ENCODE results near the gene CAPZB. TPM values are rescaled to one million over a fixed set of nuclear protein-coding genes. Genes with fewer than 3 reads are reported as not detected.
A peak's percentile ranks its signal among the peaks of the same experiment; 100 is the strongest.

Gene CAPZB
- polyA plus RNA-seq, 3 donors = 229 to 280 (median 234) TPM

GRCh38 chr1:19442154-19443096, 42.9 kb downstream of the CAPZB start:
- DNase-seq (ENCODE audit: extremely low read depth in 1 of 11, low read depth in 9 of 11, low spot score in 4 of 11) = no peak

GRCh38 chr1:19441048-19441780, 44.1 kb downstream of the CAPZB start:
- DNase-seq (ENCODE audit: extremely low read depth in 1 of 11, low read depth in 9 of 11, low spot score in 4 of 11) = no peak

GRCh38 chr1:19439464-19440171, 45.7 kb downstream of the CAPZB start:
- DNase-seq (ENCODE audit: extremely low read depth in 1 of 11, low read depth in 9 of 11, low spot score in 4 of 11) = no peak

GRCh38 chr1:19438516-19439195, 46.7 kb downstream of the CAPZB start:
- no peak for DNase-seq (ENCODE audit: extremely low read depth in 1 of 11, low read depth in 9 of 11, low spot score in 4 of 11)

GRCh38 chr1:19437891-19438294, 47.4 kb downstream of the CAPZB start:
- DNase-seq (ENCODE audit: extremely low read depth in 1 of 11, low read depth in 9 of 11, low spot score in 4 of 11) = peak in 8 of 11 donors; percentile 56 to 80 (median 74)

- DNase-seq (ENCODE audit: extremely low read depth in 1 of 11, low read depth in 9 of 11, low spot score in 4 of 11) = no peak
These were observed 48.4 kb downstream of the CAPZB start for GRCh38 chr1:19436716-19437476.

GRCh38 chr1:19435851-19436455, 49.4 kb downstream of the CAPZB start:
- DNase-seq (ENCODE audit: extremely low read depth in 1 of 11, low read depth in 9 of 11, low spot score in 4 of 11) = no peak

- DNase-seq (ENCODE audit: extremely low read depth in 1 of 11, low read depth in 9 of 11, low spot score in 4 of 11) = no peak
These were observed 50.2 kb downstream of the CAPZB start for GRCh38 chr1:19435181-19435580.

- no peak for DNase-seq (ENCODE audit: extremely low read depth in 1 of 11, low read depth in 9 of 11, low spot score in 4 of 11)
These were observed 51.7 kb downstream of the CAPZB start for GRCh38 chr1:19433719-19433998.

GRCh38 chr1:19432943-19433718, 52.2 kb downstream of the CAPZB start:
- DNase-seq (ENCODE audit: extremely low read depth in 1 of 11, low read depth in 9 of 11, low spot score in 4 of 11) = no peak

- DNase-seq (ENCODE audit: extremely low read depth in 1 of 11, low read depth in 9 of 11, low spot score in 4 of 11) = no peak
These were observed 54.9 kb downstream of the CAPZB start for GRCh38 chr1:19430121-19431068.

- DNase-seq (ENCODE audit: extremely low read depth in 1 of 11, low read depth in 9 of 11, low spot score in 4 of 11) = no peak
These were observed 55.7 kb downstream of the CAPZB start for GRCh38 chr1:19429611-19430010.

GRCh38 chr1:19427087-19427781, 58.1 kb downstream of the CAPZB start:
- DNase-seq (ENCODE audit: extremely low read depth in 1 of 11, low read depth in 9 of 11, low spot score in 4 of 11) = no peak

GRCh38 chr1:19426294-19427086, 58.8 kb downstream of the CAPZB start:
- no peak for DNase-seq (ENCODE audit: extremely low read depth in 1 of 11, low read depth in 9 of 11, low spot score in 4 of 11)

GRCh38 chr1:19425646-19426239, 59.6 kb downstream of the CAPZB start:
- no peak for DNase-seq (ENCODE audit: extremely low read depth in 1 of 11, low read depth in 9 of 11, low spot score in 4 of 11)
